Spleen (tissue), 7 donors: ENCODE data around the gene SERPINB12.

ENCODE experiments used
- CTCF ChIP-seq, 11 experiments: fragments of 200-600 bp in 7 of 11; fragments of 450-650 bp in 4 of 11; sonication (generic) in 4 of 11; IDR thresholded peaks in 8 of 11; conservative IDR thresholded peaks in 3 of 11; 1 replicate in 7 of 11; 2 replicates in 4 of 11; pipeline versions ENCODE4 v1.4.0 to v1.8.0; 2016 to 2021; ENCODE audit warnings: antibody characterized with exemption in 11 of 11, inconsistent platforms in 4 of 11, mild to moderate bottlenecking in 1 of 11
- POLR2A ChIP-seq, 3 donors: fragments of 450-650 bp; IDR thresholded peaks; one replicate each; pipeline ENCODE4 v1.5.1; 2017; ENCODE audit warnings: antibody characterized with exemption in 3 of 3, mild to moderate bottlenecking in 1 of 3
- POLR2AphosphoS5 ChIP-seq, 3 donors: sonication (generic); formaldehyde crosslinking; IDR thresholded peaks; one replicate each; pipeline ENCODE4 v1.5.1; 2017; ENCODE audit warnings: antibody characterized with exemption in 3 of 3
- donor health status: DM: no; HTN: no; CAD: no; lungs with moderate emphysema.
- donor health status: DM: no; HTN: no; CAD: no.
- donor health status: DM: no; HTN: no; CAD: no.

- TF ChIP-seq CTCF (IDR thresholded peaks at IDR 0.05 in 8 of 11, conservative IDR thresholded peaks at IDR 0.05 in 3 of 11) (no peak), POLR2A (IDR thresholded peaks at IDR 0.05) (no peak), POLR2AphosphoS5 (IDR thresholded peaks at IDR 0.05) (no peak)
These were observed 9.6 kb downstream of the SERPINB12 start for GRCh38 chr18:63551769-63552168.
